ENCODE results near the gene KLHDC3. TPM values are rescaled to one million over a fixed set of nuclear protein-coding genes. Genes with fewer than 3 reads are reported as not detected.
A peak's percentile ranks its signal among the peaks of the same experiment; 100 is the strongest.
"Not testable (repeated sequence)": the region's sequence is repeated elsewhere in the genome, so short reads cannot be mapped to it uniquely, and the experiment has no call there.

KLHDC3 gene
- total and polyA plus RNA-seq, 10 of the 15 experiments (the other 5 are each of a cell fraction or from before 2014, with no cell fraction given) = 2.4 to 102 (median 55.4) TPM

GRCh38 chr6:43040542-43041257, 26.7 kb downstream of the KLHDC3 start:
- POLR2A ChIA-PET = interaction anchor here (0.6 kb wide), 1 partner anchor 137 kb away, joined by 3 read pairs; no protein-coding TSS in a partner anchor
- no peak overlapping the region for H3K4me2 ChIP-seq (ENCODE audit: control insufficient read depth, insufficient read depth)
- in situ Hi-C loops (cut with MboI) (no loop called here), intact Hi-C loops (cut with micrococcal nuclease; ENCODE audit: unreplicated experiment) (no loop called here)
- H3K36me3 ChIP-seq (ENCODE audit: control insufficient read depth in 2 of 2, insufficient read depth in 2 of 2, low read length in 1 of 2) = peaks cover 11 to 20% of the 10 kb centered on the region in 2 experiments
- 92% methylated on average over 18 of the region's 18 CpGs for WGBS (ENCODE audit: insufficient coverage, insufficient replicate concordance, low lambda C conversion rate, missing lambda C conversion rate)
- H3K27me3 ChIP-seq (replicated peaks in 1 of 2; ENCODE audit: control insufficient read depth in 2 of 2, insufficient read depth in 2 of 2, low read length in 1 of 2) = no peaks in the 10 kb centered on the region
- H3K4me1 ChIP-seq (ENCODE audit: control insufficient read depth, insufficient read depth, low read length) = no peaks in the 10 kb centered on the region
- H3K9me3 ChIP-seq (replicated peaks; ENCODE audit: control insufficient read depth, insufficient read depth, low read length) = no peaks in the 10 kb centered on the region
- no peak for ATAC-seq
- no peak overlapping the region for H2AFZ ChIP-seq (ENCODE audit: control insufficient read depth, low read depth, low read length)
- no peak for DNase-seq (ENCODE audit: low read depth, low spot score)
- H3K79me2 ChIP-seq (ENCODE audit: control insufficient read depth, insufficient read depth, low read length) = no peaks in the 10 kb centered on the region
- H3K4me3 ChIP-seq = no peak overlapping the region
- SMC1A ChIA-PET (ENCODE audit: uncharacterized antibody, unreplicated experiment) = no interaction called here
- no peaks in the 10 kb centered on the region for H4K20me1 ChIP-seq (ENCODE audit: control insufficient read depth, insufficient read depth)
- no peak overlapping the region for H3K27ac ChIP-seq (ENCODE audit: control insufficient read depth, insufficient read depth)
- no peak overlapping the region for H3K9ac ChIP-seq (ENCODE audit: control insufficient read depth, insufficient read depth, low read length)
- RAD21 ChIA-PET (ENCODE audit: unreplicated experiment) = no interaction called here
- BruUV-seq (replicated peaks) = no TSS peak
- peak; percentile 42; the same call in 1 of the 2 replicates for TF ChIP-seq POLR2A (IDR thresholded peaks at IDR 0.05; ENCODE audit: low read depth, low read length)
- no peak for TF ChIP-seq JUNB (IDR thresholded peaks at IDR 0.05)
- TF ChIP-seq LARP7 (IDR thresholded peaks at IDR 0.05) = no peak
- no peak for TF ChIP-seq HDGF (IDR thresholded peaks at IDR 0.05)
- FAIRE-seq = no peak
- CTCF ChIA-PET = interaction anchor here (0.6 kb wide), 1 partner anchor 108 kb away, joined by 3 read pairs; no protein-coding TSS in a partner anchor

GRCh38 chr6:43041475-43041874, 27.4 kb downstream of the KLHDC3 start:
- CTCF ChIA-PET; SMC1A ChIA-PET (ENCODE audit: uncharacterized antibody, unreplicated experiment); intact Hi-C loops (cut with micrococcal nuclease; ENCODE audit: unreplicated experiment): not testable (repeated sequence)

More at GRCh38 chr6:43041475-43041874, 27.4 kb downstream of the KLHDC3 start:
- in situ Hi-C loops (cut with MboI); H2AFZ ChIP-seq (ENCODE audit: control insufficient read depth, low read depth, low read length); DNase-seq (ENCODE audit: low read depth, low spot score); H3K27me3 ChIP-seq (replicated peaks in 1 of 2; ENCODE audit: control insufficient read depth in 2 of 2, insufficient read depth in 2 of 2, low read length in 1 of 2); H3K4me1 ChIP-seq (ENCODE audit: control insufficient read depth, insufficient read depth, low read length); H3K27ac ChIP-seq (ENCODE audit: control insufficient read depth, insufficient read depth); H3K79me2 ChIP-seq (ENCODE audit: control insufficient read depth, insufficient read depth, low read length); ATAC-seq; H4K20me1 ChIP-seq (ENCODE audit: control insufficient read depth, insufficient read depth); H3K9ac ChIP-seq (ENCODE audit: control insufficient read depth, insufficient read depth, low read length); H3K4me3 ChIP-seq; H3K4me2 ChIP-seq (ENCODE audit: control insufficient read depth, insufficient read depth); BruUV-seq (replicated peaks); H3K9me3 ChIP-seq (replicated peaks; ENCODE audit: control insufficient read depth, insufficient read depth, low read length); FAIRE-seq; RAD21 ChIA-PET (ENCODE audit: unreplicated experiment): not testable (repeated sequence)
- POLR2A ChIA-PET = interaction anchor here (0.5 kb wide), 1 partner anchor 51 kb away, joined by 5 read pairs; no protein-coding TSS in a partner anchor
- 85% methylated on average over 8 of the region's 8 CpGs for WGBS (ENCODE audit: insufficient coverage, insufficient replicate concordance, low lambda C conversion rate, missing lambda C conversion rate)
- peaks cover 11 to 21% of the 10 kb centered on the region in 2 experiments for H3K36me3 ChIP-seq (ENCODE audit: control insufficient read depth in 2 of 2, insufficient read depth in 2 of 2, low read length in 1 of 2)

Data from GM12878 (cell line).